ENCODE measurements around the gene YIF1B.
"Not testable (repeated sequence)": the region's sequence is repeated elsewhere in the genome, so short reads cannot be mapped to it uniquely, and the experiment has no call there.

The YIF1B gene, protein sequence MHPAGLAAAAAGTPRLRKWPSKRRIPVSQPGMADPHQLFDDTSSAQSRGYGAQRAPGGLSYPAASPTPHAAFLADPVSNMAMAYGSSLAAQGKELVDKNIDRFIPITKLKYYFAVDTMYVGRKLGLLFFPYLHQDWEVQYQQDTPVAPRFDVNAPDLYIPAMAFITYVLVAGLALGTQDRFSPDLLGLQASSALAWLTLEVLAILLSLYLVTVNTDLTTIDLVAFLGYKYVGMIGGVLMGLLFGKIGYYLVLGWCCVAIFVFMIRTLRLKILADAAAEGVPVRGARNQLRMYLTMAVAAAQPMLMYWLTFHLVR

GRCh38 chr19:38315657-38316476 lies at the start of gene YIF1B:
Gene YIF1B, minus strand, starts transcription at chr19:38315947. Its CDS starts 30 bp downstream, at chr19:38315917.
- peak; percentile 84 to 90 for DNase-seq (ENCODE audit: low read depth in 2 of 2, low spot score in 1 of 2)

DNA sequence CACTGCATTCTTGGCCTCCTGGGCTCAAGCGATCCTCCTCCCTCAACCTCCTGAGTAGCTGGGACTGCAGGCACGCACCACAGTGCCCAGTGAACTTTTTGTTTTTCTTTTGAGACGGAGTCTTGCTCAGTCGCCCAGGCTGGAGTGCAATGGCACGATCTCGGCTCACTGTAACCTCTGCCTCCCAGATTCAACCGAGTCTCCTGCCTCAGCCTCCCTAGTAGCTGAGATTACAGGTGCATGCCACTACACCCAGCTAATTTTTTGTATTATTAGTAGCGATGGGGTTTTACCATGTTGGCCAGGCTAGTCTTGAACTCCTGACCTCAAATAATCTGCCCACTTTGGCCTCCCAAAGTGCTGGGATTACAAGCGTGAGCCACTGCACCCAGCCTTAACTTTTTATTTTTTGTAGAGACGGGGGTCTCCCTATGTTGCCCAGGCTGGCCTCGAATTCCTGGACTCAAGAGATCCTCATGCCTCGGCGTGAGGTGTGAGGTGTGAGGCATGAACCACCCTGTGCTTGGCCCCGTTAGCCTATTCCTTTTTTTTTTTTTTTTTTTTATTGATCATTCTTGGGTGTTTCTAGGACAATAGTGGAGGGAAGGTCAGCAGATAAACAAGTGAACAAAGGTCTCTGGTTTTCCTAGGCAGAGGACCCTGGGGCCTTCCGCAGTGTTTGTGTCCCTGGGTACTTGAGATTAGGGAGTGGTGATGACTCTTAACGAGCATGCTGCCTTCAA lies 47.4 kb upstream of the YIF1B start:
- not testable (repeated sequence) for DNase-seq (ENCODE audit: low read depth in 2 of 2, low spot score in 1 of 2)

- peak; percentile 35 to 43 for DNase-seq (ENCODE audit: low read depth in 2 of 2, low spot score in 1 of 2)
These were observed 46.6 kb upstream of the YIF1B start for GRCh38 chr19:38362076-38362945.

DNA sequence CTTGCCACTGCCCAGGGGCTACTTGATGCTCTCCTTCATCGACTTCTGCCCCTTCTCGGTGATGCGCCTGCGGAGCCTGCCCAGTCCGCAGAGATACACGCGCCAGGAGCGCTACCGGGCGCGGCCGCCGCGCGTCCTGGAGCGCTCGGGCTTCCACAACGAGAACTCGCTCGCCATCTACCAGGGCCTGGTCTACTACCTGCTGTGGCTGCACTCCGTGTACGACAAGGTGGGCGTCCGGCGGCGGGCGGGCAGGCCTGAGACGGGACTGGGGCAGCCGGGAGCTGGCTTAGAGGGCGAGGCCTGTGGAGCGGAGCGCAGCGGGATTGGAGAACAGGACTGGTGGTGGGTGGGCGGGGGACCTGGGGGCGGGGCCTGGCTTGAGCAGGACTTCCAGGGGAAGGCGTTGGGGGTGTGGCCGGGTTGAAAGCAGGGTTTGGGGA lies 45.9 kb upstream of the YIF1B start:
- DNase-seq (ENCODE audit: low read depth in 2 of 2, low spot score in 1 of 2), result peak in 1 of 2 donors; percentile 31

DNA sequence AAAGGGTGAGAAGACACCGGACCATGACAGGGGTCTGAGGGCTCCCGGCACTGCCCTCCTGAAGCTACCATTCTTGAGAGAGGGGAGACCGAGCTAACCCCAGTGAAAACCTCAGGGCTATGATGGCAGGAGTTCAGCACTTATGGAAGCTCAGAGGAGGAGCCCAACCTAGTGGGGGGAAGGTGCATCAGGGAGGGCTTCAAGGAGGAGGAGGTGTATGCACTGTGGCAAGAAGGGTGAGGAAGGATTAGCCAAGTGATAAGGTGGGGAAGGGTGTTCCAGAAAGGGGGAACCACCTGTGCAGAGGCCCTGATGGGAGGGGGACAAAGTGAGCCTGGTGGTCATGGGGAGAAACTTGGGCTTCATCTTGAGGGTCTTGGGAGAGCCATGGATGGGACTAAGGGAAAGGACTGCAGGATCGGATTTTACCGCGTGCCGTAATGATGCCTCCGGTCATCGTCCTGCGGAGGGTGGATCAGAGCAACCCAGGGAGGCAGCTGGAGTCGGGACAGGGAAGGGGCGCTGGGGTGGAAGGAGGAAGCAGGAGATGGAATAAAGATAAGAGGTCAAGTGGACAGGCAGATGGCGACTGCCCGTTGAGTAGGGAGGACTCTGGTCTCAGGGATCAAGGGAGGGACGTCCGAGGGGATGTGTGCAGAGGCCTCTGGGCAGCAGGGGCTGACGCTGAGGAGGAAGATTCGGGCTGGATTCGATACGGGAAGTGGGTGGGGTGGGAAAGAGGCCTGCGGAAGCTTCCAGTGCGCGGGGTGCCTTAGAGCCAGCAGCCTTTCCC lies 45.3 kb upstream of the YIF1B start:
- DNase-seq (ENCODE audit: low read depth in 2 of 2, low spot score in 1 of 2), result no peak

DNA sequence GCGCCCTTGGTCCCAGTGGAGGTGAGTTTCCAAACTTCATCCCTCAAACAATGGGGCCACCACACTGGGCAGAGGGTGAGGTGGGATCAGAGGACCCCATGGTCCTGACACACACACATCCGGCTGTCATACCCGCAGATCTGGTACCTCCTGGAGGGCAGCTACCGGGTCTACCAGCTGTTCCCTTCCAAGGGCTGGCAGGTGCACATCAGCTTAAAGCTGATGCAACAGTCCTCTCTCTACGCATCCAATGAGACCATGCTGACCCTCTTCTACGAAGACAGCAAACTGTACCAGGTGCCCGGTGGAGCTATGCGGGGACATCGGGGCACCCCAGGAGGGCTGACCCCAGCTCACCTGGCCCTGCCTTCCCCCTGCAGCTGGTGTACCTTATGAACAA lies 44.6 kb upstream of the YIF1B start:
- no peak for DNase-seq (ENCODE audit: low read depth in 2 of 2, low spot score in 1 of 2)

DNA sequence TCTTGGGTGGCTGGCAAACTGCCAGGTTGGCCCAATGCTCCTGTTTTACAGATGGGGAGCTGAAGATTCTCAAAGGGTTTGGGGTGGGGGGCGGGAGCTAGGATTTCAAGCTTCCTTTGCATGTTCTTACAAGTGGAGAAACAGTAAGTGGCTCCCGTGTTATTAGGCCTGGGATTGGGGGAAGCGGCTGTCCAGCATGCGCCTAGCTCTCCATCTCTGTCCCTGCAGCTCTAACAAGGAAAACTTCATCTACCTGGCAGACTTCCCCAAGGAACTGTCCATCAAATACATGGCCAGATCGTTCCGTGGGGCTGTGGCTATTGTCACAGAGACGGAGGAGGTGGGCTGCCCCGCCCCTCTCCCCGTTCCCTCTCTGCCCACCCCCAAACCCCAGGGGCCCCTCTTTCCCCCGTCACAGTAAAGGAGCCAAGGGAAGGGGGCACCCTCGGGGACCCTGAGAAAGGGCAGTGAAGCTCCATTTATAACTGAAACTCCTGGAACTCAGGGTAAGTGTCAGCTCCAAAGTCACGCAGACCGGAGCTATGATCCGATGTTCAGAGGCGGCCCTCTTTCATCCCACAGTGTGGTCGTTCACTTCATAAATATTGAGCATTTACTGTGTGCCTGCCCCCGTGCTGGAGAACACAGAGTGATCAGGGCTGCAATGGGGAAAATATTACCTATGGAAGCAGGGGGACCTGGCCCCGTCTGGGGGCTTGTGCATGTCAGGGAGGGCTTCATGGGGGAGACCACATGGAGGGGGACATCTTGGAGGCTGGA lies 43.7 kb upstream of the YIF1B start:
- no peak for DNase-seq (ENCODE audit: low read depth in 2 of 2, low spot score in 1 of 2)

- DNase-seq (ENCODE audit: low read depth in 2 of 2, low spot score in 1 of 2), result no peak
These were observed 42.3 kb upstream of the YIF1B start for GRCh38 chr19:38358071-38358470.

GRCh38 chr19:38355728-38356725 lies 40.3 kb upstream of the YIF1B start:
- no peak for DNase-seq (ENCODE audit: low read depth in 2 of 2, low spot score in 1 of 2)

DNA sequence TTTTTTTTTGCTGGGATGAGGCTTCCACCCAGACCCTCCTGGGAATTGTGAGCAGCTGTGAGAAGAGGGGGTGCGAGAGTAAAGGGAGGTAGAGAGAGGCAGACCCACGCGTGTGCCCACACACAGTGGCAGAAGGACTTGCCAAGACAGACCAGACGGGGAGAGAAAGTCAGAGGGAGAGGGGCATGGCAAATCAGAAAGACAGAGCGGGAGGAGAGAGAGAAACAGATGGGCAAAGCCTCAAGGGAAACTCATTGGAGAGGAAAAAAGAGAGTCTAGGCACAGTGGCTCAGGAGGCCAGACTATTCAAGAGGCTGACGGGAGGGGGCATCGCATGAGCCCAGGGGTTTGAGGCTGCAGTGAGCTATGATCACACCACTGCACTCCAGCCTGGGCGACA lies 36.9 kb upstream of the YIF1B start:
- DNase-seq (ENCODE audit: low read depth in 2 of 2, low spot score in 1 of 2), result no peak

DNA sequence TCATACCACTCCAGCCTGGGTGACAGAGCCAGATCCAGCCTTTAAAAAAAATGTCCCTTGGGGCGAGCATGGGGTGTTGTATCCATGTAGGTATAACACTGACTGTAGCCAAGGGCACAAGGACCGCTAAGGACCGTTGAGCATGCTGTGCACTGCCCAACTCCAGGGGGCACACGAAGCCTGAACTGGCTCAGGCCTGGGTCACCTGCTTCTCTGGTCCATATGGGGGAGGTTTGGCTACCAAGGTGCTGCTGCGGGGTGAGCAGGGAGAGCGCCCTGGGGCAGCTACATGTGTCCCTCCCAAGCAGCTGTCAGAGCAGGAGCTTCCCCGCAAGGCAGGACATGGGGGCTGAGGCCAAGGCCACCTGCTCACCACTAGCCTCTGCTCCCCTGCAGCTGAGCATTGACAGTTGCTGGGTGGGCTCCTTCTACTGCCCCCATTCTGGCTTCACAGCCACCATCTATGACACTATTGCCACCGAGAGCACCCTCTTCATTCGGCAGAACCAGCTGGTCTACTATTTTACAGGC lies 36.2 kb upstream of the YIF1B start:
- no peak for DNase-seq (ENCODE audit: low read depth in 2 of 2, low spot score in 1 of 2)

- no peak for DNase-seq (ENCODE audit: low read depth in 2 of 2, low spot score in 1 of 2)
These were observed 35.1 kb upstream of the YIF1B start for GRCh38 chr19:38350883-38351282.

GRCh38 chr19:38346837-38347236 lies 31.1 kb upstream of the YIF1B start:
- no peak for DNase-seq (ENCODE audit: low read depth in 2 of 2, low spot score in 1 of 2)

- DNase-seq (ENCODE audit: low read depth in 2 of 2, low spot score in 1 of 2), result no peak
These were observed 25.2 kb upstream of the YIF1B start for GRCh38 chr19:38340927-38341326.

DNA sequence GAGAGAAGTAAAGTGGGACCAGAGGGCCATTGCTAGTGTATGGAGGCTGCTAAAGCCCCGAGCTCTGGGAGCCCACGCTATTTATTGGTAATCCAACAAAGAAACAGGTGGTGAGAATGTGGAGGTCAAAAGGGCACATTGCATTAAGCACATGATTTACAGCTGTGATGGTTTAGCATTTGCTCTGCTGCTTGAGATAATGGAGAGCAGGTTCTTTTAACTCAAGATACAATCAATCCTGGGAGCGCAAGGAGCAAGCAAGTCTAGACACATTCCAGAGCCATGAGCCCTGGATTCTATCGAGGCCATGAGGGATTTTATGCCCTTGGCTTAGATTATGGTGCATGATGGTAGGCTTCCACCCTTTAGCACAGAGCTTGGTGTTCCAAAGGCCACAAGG lies 23.3 kb upstream of the YIF1B start:
- DNase-seq (ENCODE audit: low read depth in 2 of 2, low spot score in 1 of 2), result not testable (repeated sequence)

- no peak for DNase-seq (ENCODE audit: low read depth in 2 of 2, low spot score in 1 of 2)
These were observed 21.6 kb upstream of the YIF1B start for GRCh38 chr19:38337360-38337653.

- DNase-seq (ENCODE audit: low read depth in 2 of 2, low spot score in 1 of 2), result peak; percentile 89 to 92
These were observed 21.1 kb upstream of the YIF1B start for GRCh38 chr19:38336638-38337359.

Data from stimulated activated CD8-positive, alpha-beta memory T cell treated with anti-CD3 and anti-CD28 coated beads, Interleukin-4, amount 100 ng/mL, for 4 hours (primary cell).